NCI-H1105 (cell line): ENCODE measurements around the gene ARHGEF10L.

Experiments
- DNase-seq: peaks from one replicate; lab custom pipeline; 2025; lab: John Stamatoyannopoulos, UW

Gene ARHGEF10L

DNA sequence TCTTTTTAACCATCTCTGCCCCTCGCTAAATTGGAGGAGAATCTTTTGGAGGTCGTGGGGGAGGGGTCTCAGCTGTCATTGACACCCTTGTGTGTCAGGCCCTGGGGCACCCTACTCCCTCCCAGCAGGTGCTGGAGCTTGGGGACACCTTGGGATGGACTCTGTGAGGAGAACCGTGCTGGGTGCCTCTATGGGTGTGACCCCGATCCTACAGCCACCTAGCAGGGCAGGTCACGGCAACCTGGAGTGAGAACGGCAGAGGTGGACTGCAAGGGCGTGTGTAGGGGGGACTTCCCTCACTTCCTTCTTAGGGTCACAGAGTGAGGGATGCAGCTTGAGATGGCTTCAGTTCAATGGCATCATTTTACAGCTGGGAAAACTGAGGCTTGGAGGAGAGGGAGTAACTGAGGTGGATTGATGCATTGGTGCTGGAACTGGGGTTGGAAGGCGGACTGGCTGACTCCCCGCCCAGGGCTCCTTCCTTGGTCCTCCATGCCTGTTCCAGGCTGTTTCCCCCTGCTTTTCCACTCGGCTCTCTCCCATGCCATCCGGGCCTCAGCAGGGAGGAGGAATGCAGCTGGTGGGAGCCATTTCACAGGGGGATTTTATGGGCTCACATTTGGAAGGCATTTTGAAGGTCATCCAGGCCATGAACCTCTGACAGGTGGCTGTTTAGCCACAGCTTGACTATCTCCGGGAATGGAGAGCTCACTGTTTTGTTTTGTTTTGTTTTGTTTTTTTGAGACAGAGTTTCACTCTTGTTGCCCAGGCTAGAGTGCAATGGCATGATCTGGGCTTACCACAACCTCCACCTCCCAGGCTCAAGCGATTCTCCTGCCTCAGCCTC, 18.8 kb upstream of the ARHGEF10L start:
- no peak for DNase-seq

DNA sequence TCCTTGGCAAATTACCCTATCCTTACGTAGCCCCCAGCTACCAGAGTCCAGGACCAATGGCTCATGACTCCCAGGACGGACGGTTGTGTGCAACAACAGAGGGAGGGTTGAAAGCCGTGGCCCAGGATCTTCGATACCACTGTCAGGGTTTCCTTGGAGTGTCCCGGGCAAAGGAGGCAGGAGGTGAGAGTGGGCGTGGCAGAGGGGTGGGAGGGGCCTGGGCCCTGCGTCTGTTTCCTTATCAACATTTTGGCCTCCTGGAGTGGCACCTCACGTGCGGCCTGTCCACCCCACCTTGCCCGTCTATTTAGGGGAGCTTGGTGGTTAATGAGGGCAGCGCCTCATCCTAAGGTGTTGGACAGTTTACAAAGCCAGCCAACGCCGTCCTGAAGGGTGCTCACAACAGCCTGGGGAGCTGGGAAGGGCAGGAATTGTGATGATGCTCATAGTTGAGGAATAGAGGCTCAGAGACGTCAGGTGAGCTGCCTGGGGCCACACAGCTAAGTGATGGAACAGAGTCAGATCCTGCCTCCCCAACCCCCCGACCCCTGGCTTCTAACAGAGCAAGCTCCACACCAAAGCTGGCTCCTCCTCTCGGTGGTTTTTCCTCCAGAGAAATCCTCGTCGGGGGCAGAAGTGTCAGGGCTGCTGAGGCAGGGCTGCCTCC, 17.4 kb upstream of the ARHGEF10L start:
- DNase-seq: no peak

DNA sequence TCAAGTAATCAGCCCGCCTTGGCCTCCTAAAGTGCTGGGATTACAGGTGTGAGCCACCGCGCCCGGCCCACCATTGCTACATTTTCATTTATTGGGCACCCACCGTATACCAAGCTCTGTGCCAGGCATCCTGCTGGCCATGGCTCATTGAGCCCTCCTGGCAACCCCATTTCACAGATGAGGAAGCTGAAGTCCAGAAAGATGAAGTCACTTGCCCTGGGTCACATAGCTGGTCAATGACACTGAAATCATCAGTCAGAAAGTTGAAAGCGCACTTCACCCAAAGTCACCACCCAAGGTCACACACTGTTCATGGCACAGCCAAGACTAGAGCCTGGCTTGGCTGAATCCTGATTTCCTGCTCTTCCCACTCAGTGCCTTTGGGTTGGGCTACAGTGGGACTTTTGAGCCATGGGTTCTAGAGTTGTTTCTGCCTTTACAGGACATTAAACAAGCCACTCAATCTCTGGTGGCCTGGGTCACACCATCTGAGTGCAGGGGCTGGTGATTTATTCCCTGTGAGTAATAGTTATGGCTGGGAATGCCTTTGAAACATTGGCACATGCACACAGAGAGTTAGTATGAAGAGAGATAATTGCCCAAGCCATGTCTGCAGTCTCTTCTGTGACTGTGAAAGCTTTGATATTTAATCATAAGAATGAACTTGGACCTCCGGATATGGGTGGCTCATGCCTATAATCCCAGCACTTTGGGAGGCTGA, 16.0 kb upstream of the ARHGEF10L start:
- no peak for DNase-seq

- no peak for DNase-seq
Measured at GRCh38 chr1:17524645-17525044, 14.9 kb upstream of the ARHGEF10L start.

DNA sequence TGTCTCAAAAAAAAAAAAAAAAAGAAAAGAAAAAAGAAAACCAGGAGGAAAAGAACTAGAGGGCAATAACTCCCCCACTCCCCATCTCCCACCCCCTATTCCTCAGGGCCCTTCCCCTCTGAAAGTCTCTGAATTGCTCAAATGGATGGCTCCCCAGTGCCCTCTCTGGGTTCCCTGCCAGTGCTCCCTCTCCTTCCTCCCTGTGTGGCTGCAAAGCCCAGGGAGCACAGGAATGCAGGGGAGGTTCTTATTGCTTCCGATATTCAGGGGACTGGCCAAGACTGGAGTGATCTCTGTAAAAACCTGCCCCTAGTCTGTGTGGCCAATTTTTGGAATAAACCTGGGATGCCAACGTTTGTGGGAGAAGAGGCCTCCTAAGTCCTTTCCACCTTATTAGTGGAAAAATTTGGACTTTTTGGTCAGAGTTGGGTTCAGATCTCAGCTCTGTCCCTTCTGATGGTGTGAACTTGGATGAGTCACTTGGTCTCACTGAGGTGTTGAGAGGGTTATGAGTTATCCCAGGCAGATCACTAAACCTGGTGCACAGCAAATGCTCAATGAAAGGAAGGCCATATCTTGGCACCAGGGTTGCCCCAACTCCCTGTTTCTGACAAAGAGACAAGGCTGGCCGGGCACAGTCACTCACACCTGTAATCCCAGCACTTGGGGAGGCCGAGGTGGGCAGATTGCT, 13.4 kb upstream of the ARHGEF10L start:
- no peak for DNase-seq

GRCh38 chr1:17527036-17527914, 12.2 kb upstream of the ARHGEF10L start:
- no peak for DNase-seq

GRCh38 chr1:17529381-17529780, 10.1 kb upstream of the ARHGEF10L start:
- no peak for DNase-seq

GRCh38 chr1:17531343-17531681, 8.2 kb upstream of the ARHGEF10L start:
- no peak for DNase-seq

GRCh38 chr1:17531682-17532487, 7.6 kb upstream of the ARHGEF10L start:
- no peak for DNase-seq

- no peak for DNase-seq
Measured at GRCh38 chr1:17533201-17533600, 6.3 kb upstream of the ARHGEF10L start.

- DNase-seq: no peak
Measured at GRCh38 chr1:17535300-17535936, 4.1 kb upstream of the ARHGEF10L start.

DNA sequence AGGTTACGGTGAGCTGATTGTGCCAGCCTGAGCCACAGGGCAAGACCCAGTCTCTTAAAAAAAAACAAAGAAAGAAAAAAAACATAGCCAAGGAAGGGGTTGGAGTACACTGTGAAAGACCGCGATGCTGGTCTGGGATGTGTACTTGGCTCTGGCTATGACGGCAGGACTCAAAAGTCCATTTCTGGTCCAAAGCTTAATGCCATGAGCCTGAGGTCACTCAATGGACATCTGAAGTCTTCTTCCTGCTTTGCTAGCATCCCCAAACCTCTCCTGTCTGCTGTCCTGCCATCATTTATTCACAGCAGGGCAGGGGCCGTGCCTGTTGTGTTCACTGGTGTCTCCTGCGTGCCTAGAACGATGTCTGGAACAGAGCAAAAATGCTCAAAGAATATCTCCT, 1.5 kb upstream of the ARHGEF10L start:
- no peak for DNase-seq

- peak; percentile 3 for DNase-seq
Measured at GRCh38 chr1:17538428-17539117, 925 bp upstream of the ARHGEF10L start.

GRCh38 chr1:17539118-17539476, 401 bp upstream of the ARHGEF10L start:
- DNase-seq: no peak

DNA sequence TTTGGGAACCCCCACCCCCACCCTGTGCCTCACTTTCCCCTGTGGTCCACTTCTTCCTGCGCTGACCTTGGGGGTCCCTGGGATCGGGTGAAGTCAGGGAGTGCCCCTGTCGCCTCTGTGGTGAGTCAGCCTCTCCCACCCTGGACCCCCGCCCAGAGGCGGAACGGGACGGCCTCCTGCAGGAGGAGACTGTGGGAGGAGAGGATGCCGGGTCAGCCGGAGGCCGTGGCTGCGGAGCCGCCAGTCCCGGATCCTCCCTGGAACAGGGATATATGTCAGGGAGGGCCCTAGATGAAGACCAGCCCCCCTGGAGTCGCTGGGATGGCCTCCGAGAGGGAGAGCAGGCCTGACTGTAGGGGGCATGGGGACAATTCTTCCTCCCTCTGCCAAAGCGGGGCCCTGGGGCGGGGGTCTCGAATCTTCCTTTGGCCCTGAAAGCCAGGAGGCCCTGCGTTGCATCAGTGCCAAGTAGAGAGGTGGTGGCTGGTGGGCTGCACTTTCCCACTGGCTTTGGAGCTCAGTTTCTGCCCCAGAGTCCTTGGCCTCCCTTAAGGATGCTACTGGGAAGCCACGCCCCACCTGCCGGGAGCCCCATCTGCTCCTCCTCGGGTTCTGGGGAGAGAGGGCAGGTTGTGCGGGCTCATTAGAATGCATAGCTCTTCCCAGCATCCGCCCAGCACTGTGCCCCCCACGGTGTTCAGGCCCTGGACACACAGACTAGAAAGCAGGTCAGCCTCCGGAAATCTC, 930 bp downstream of the ARHGEF10L start:
- peak; percentile 13 for DNase-seq

GRCh38 chr1:17542645-17543044, 3.1 kb downstream of the ARHGEF10L start:
- no peak for DNase-seq

GRCh38 chr1:17544776-17545350, 5.4 kb downstream of the ARHGEF10L start:
- no peak for DNase-seq

DNA sequence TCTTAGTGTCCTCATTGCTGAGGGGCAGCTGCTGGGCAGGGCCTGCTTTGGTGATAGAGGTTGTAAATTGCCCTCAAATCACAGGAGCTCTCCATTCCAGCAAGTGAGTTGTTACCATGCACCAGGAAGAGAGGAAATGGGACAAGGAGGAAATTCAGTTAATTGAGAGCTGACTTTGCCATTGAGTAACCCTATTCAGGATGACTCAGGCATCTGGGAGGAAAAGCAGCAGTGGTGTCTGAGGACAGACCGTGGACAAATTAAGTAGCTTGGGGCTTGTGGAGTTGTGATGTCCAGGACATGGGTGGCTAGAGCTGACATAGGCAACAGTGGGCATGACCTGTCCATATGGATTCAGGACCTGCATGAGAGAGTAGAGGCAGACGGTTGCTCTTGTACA, 5.9 kb downstream of the ARHGEF10L start:
- no peak for DNase-seq
